ENCODE data around the gene JAKMIP1. TPM values are rescaled to one million over a fixed set of nuclear protein-coding genes. Genes with fewer than 3 reads are reported as not detected.

JAKMIP1 gene
- total and polyA plus RNA-seq, 2 experiments from 2014 or later: not detected

DNA sequence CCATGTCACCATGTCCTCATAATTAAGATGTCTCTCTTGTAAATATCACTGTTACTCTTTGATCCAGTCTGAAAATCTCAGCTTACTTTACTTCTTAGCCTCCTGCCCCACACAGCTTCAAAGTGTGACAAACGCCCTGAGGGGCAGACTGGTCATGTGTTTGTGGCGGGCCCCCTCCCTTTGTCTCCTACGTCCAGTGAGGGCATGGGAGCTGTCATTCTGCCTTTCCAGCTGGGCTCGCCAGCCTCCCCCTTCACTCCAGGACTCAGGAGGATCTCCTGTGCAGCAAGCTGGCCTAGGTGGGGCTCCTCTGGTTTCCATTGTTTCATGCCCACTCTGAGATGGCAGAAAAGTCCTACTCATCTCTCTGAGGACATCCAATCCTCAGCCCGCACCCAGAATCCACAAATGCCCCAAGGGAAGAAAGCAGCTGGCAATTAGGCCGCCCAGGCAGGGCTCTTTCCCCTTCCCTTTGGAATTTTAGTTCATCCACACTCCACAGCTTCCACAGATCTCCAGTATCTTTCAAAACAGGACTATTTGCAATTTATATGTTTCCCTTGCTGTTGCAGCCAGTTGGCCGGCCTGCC lies 95.7 kb downstream of the JAKMIP1 start:
- no peak overlapping the region for H3K27ac ChIP-seq
- no peak overlapping the region for H2AFZ ChIP-seq
- WGBS, 2 experiments (ENCODE audit: low coverage in 1 of 2, low lambda C conversion rate in 2 of 2, missing lambda C conversion rate in 2 of 2): 21 to 32% methylated on average over 7 of the region's 7 CpGs

DNA sequence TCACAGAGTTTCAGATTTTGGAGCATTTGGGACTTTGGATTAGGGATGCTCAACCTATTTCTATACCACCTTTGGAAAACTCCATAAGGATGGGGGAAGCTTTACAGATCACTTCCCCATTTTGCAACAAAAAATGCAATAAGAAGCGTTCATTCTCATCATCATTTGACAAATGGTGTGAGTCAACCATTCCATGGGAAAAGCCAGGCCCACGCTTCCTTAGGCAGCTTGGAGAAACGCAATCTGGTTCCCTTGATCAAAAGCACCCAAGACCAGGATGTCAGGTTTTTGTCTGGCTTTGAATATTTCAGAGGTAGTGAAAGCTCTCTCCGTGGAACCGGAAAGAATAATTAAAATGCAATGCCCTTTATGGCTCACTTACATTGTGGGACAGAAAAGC lies 102.8 kb downstream of the JAKMIP1 start:
- Histone ChIP-seq H3K4me1 (ENCODE audit: insufficient read depth) (no peaks in the 10 kb centered on the region), H3K79me2 (ENCODE audit: insufficient read depth) (no peaks in the 10 kb centered on the region), H3K27me3 (replicated peaks; ENCODE audit: insufficient read depth) (no peaks in the 10 kb centered on the region), H3K36me3 (ENCODE audit: low read depth) (no peaks in the 10 kb centered on the region), H4K20me1 (ENCODE audit: insufficient read depth) (no peaks in the 10 kb centered on the region), H2AFZ (no peak overlapping the region), H3K9me3 (ENCODE audit: low read depth) (no peaks in the 10 kb centered on the region), H3K4me2 (ENCODE audit: unreplicated experiment) (no peak overlapping the region), H3K9me2 (ENCODE audit: insufficient read depth) (no peaks in the 10 kb centered on the region), H3K4me3 (no peak overlapping the region), H3K27ac (no peak overlapping the region), H3F3A (ENCODE audit: insufficient read depth) (no peaks in the 10 kb centered on the region), H3K9ac (no peak overlapping the region)
- in situ Hi-C loops (cut with MboI): no loop called here
- 6 to 10% methylated on average over 5 of the region's 5 CpGs for WGBS, 2 experiments (ENCODE audit: low coverage in 1 of 2, low lambda C conversion rate in 2 of 2, missing lambda C conversion rate in 2 of 2)
- TF ChIP-seq EZH2 (IDR thresholded peaks at IDR 0.05; ENCODE audit: insufficient read depth, poor library complexity, severe bottlenecking) (no peak), EZH2phosphoT487 (IDR thresholded peaks at IDR 0.05; ENCODE audit: insufficient read depth, low read depth) (no peak)
- no peak for DNase-seq

More for the DNA sequence above, 95.7 kb downstream of the JAKMIP1 start:
- Histone ChIP-seq H3F3A (ENCODE audit: insufficient read depth) (no peaks in the 10 kb centered on the region), H3K27me3 (replicated peaks; ENCODE audit: insufficient read depth) (peaks cover 8% of the 10 kb centered on the region), H3K9ac (no peak overlapping the region), H3K36me3 (ENCODE audit: low read depth) (no peaks in the 10 kb centered on the region), H3K4me1 (ENCODE audit: insufficient read depth) (no peaks in the 10 kb centered on the region), H3K9me2 (ENCODE audit: insufficient read depth) (no peaks in the 10 kb centered on the region), H4K20me1 (ENCODE audit: insufficient read depth) (no peaks in the 10 kb centered on the region), H3K4me2 (ENCODE audit: unreplicated experiment) (no peak overlapping the region), H3K79me2 (ENCODE audit: insufficient read depth) (no peaks in the 10 kb centered on the region), H3K4me3 (no peak overlapping the region), H3K9me3 (ENCODE audit: low read depth) (no peaks in the 10 kb centered on the region)
- in situ Hi-C loops (cut with MboI): no loop called here
- no peak for DNase-seq
- TF ChIP-seq EZH2phosphoT487 (IDR thresholded peaks at IDR 0.05; ENCODE audit: insufficient read depth, low read depth): no peak
- no peak for TF ChIP-seq EZH2 (IDR thresholded peaks at IDR 0.05; ENCODE audit: insufficient read depth, poor library complexity, severe bottlenecking)

DNA sequence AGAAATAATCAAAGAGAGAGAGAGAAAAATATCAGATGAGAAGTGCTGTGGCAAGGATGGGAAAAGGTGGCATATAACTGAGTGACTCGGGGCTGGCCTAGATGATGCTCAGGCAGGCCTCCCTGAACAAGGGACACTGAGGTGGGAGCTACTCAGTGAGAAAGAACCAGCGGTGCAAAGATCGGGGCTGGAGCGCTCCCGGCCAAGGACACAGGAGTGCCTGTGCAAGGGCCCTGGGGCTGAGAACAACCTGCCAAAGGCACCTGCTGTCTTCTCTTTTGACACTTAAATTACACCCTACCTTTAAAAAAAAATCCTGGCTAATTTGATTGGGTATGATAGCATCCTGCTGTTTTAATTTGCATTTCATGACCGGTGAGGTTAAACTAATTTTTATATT lies 104.5 kb downstream of the JAKMIP1 start:
- in situ Hi-C loops (cut with MboI): no loop called here
- TF ChIP-seq EZH2 (IDR thresholded peaks at IDR 0.05; ENCODE audit: insufficient read depth, poor library complexity, severe bottlenecking) (no peak), EZH2phosphoT487 (IDR thresholded peaks at IDR 0.05; ENCODE audit: insufficient read depth, low read depth) (no peak)

DNA sequence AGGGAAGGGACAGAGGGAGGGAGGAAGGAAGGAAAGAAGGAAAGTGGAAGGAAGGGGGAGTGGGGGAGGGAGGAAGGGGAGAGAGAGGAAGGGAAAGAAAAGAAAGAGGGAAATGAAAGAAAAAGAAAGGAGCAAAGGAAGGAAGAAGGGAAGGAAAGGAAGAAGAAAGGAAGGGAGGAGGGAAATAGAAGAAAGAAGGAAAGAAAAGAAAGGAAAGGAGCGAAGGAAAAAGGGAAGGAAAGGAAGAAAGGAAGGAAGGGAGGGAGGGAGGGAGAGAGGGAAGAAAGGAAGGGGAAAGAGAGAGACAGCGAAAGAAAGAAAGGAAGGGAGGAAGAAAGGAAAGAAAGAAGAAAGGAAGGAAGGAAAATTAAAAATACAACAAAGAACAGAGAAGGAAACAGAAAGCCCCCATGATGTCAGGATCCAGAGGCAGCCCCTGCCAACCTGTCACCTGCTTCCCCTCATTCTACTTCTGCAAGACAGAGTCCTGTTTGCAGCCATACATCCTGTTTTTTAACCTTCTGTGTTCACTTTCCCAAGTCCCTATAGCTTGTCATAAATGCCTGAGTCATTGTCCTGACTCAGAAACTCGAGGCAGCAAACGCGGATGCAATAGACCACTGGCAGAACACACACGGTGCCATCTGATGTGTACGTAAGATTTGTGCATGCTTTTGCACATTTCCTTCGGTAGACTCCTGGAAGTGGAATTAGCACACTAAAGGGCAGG lies 105.2 kb downstream of the JAKMIP1 start:
- Histone ChIP-seq H3K36me3 (ENCODE audit: low read depth) (no peaks in the 10 kb centered on the region), H3K4me2 (ENCODE audit: unreplicated experiment) (no peak overlapping the region), H3F3A (ENCODE audit: insufficient read depth) (no peaks in the 10 kb centered on the region), H3K79me2 (ENCODE audit: insufficient read depth) (no peaks in the 10 kb centered on the region), H3K4me3 (no peak overlapping the region), H3K9me2 (ENCODE audit: insufficient read depth) (no peaks in the 10 kb centered on the region), H3K9me3 (ENCODE audit: low read depth) (no peaks in the 10 kb centered on the region), H4K20me1 (ENCODE audit: insufficient read depth) (no peaks in the 10 kb centered on the region), H3K9ac (no peak overlapping the region), H3K27me3 (replicated peaks; ENCODE audit: insufficient read depth) (no peaks in the 10 kb centered on the region), H3K4me1 (ENCODE audit: insufficient read depth) (no peaks in the 10 kb centered on the region), H3K27ac (no peak overlapping the region), H2AFZ (no peak overlapping the region)
- in situ Hi-C loops (cut with MboI): no loop called here
- 24 to 30% methylated on average over 7 to 8 of the region's 8 CpGs for WGBS, 2 experiments (ENCODE audit: low coverage in 1 of 2, low lambda C conversion rate in 2 of 2, missing lambda C conversion rate in 2 of 2)
- TF ChIP-seq EZH2 (IDR thresholded peaks at IDR 0.05; ENCODE audit: insufficient read depth, poor library complexity, severe bottlenecking) (no peak), EZH2phosphoT487 (IDR thresholded peaks at IDR 0.05; ENCODE audit: insufficient read depth, low read depth) (no peak)
- peak; percentile 35 for DNase-seq

More for the DNA sequence above, 104.5 kb downstream of the JAKMIP1 start:
- Histone ChIP-seq H3K9ac (no peak overlapping the region), H3K27ac (no peak overlapping the region), H3K36me3 (ENCODE audit: low read depth) (no peaks in the 10 kb centered on the region), H3F3A (ENCODE audit: insufficient read depth) (no peaks in the 10 kb centered on the region), H3K4me3 (no peak overlapping the region), H3K4me2 (ENCODE audit: unreplicated experiment) (no peak overlapping the region), H3K9me2 (ENCODE audit: insufficient read depth) (no peaks in the 10 kb centered on the region), H4K20me1 (ENCODE audit: insufficient read depth) (no peaks in the 10 kb centered on the region), H3K9me3 (ENCODE audit: low read depth) (no peaks in the 10 kb centered on the region), H3K4me1 (ENCODE audit: insufficient read depth) (no peaks in the 10 kb centered on the region), H2AFZ (no peak overlapping the region), H3K79me2 (ENCODE audit: insufficient read depth) (no peaks in the 10 kb centered on the region), H3K27me3 (replicated peaks; ENCODE audit: insufficient read depth) (no peaks in the 10 kb centered on the region)
- WGBS, 2 experiments (ENCODE audit: low coverage in 1 of 2, low lambda C conversion rate in 2 of 2, missing lambda C conversion rate in 2 of 2): 54 to 65% methylated on average over 4 to 6 of the region's 6 CpGs
- no peak for DNase-seq

Measured in GM23248 (cell line).